ENCODE results near the gene RNF144B. TPM values are rescaled to one million over a fixed set of nuclear protein-coding genes. Genes with fewer than 3 reads are reported as not detected.

The RNF144B gene
- total RNA-seq, 2 donors from 2014 or later = 1.4 to 1.5 TPM

DNA sequence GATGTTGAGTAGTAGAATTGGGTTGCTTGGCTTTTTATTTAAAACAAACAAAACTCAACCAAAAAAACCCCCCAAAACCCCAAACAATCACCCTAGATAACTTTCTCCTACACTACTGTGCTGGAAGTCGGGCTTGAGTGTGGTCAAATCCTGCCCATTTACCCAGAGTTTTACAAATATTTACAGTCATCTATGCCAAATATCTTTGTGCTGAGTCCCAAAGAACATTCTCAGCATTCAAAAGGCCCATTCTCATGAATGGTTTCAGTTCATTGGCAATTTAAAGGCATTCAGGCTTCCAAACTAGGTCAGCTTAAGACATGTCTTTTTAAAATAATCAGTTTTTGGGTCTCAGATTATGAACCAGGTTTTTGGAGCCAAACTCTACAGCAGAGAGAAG lies 1.8 kb downstream of the RNF144B start:
- no peaks in the 10 kb centered on the region for H3K4me1 ChIP-seq (ENCODE audit: control insufficient read depth, insufficient read depth, low read length)
- no peaks in the 10 kb centered on the region for H3K36me3 Mint-ChIP-seq (ENCODE audit: low read depth)
- DNase-seq = no peak
- H3K27me3 Mint-ChIP-seq (ENCODE audit: insufficient read depth) = peaks cover 9% of the 10 kb centered on the region
- WGBS, 2 experiments (ENCODE audit: insufficient coverage in 1 of 2, insufficient read length in 1 of 2) = 80% methylated on average over 1 of the region's 1 CpG; no CpG with 5 or more reads in 1 of the 2 experiments
- H3K36me3 ChIP-seq (ENCODE audit: control insufficient read depth, insufficient read depth, low read length) = no peaks in the 10 kb centered on the region
- no peaks in the 10 kb centered on the region for H3K9me3 Mint-ChIP-seq
- TF ChIP-seq, protein P1, sequence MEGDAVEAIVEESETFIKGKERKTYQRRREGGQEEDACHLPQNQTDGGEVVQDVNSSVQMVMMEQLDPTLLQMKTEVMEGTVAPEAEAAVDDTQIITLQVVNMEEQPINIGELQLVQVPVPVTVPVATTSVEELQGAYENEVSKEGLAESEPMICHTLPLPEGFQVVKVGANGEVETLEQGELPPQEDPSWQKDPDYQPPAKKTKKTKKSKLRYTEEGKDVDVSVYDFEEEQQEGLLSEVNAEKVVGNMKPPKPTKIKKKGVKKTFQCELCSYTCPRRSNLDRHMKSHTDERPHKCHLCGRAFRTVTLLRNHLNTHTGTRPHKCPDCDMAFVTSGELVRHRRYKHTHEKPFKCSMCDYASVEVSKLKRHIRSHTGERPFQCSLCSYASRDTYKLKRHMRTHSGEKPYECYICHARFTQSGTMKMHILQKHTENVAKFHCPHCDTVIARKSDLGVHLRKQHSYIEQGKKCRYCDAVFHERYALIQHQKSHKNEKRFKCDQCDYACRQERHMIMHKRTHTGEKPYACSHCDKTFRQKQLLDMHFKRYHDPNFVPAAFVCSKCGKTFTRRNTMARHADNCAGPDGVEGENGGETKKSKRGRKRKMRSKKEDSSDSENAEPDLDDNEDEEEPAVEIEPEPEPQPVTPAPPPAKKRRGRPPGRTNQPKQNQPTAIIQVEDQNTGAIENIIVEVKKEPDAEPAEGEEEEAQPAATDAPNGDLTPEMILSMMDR (conservative IDR thresholded peaks at IDR 0.05) = no peak
- H3K4me3 ChIP-seq (ENCODE audit: low read length) = no peak overlapping the region
- no peaks in the 10 kb centered on the region for H3K9me3 ChIP-seq (ENCODE audit: control insufficient read depth, low read length)
- no peak overlapping the region for H3K4me3 Mint-ChIP-seq
- H3K9ac ChIP-seq (ENCODE audit: extremely low read depth, low read length, poor library complexity, severe bottlenecking) = no peak overlapping the region
- H3K27me3 ChIP-seq (ENCODE audit: control insufficient read depth, insufficient read depth, low read length, poor library complexity, severe bottlenecking) = peaks cover 18% of the 10 kb centered on the region
- no peak overlapping the region for H3K27ac ChIP-seq (ENCODE audit: low read depth, low read length)
- peaks cover 19% of the 10 kb centered on the region for H3K4me1 Mint-ChIP-seq
- no peak overlapping the region for H3K27ac Mint-ChIP-seq

DNA sequence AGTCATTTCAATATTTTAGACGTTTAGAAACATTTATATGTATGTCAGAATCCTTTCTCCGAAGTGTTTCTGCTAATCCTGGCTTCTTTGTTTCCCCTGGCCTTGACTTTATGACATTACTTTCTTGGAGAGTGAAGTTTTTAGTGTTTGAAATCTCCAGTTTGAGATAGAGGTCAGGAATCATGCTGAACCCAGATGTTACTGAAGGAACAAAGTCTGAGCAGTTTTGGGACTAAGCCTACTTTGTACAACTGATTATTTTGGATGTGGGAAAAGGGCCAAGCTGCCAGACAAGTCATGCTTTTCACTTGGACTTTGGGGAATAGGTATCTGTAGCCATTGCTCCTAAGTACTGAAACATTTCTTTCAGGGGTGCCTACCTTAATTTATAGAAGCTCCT lies 2.3 kb downstream of the RNF144B start:
- Histone ChIP-seq H3K4me3 (ENCODE audit: low read length) (no peak overlapping the region), H3K4me1 (ENCODE audit: control insufficient read depth, insufficient read depth, low read length) (no peaks in the 10 kb centered on the region), H3K36me3 (ENCODE audit: control insufficient read depth, insufficient read depth, low read length) (no peaks in the 10 kb centered on the region), H3K9ac (ENCODE audit: extremely low read depth, low read length, poor library complexity, severe bottlenecking) (no peak overlapping the region), H3K27ac (ENCODE audit: low read depth, low read length) (no peak overlapping the region), H3K9me3 (ENCODE audit: control insufficient read depth, low read length) (no peaks in the 10 kb centered on the region), H3K27me3 (ENCODE audit: control insufficient read depth, insufficient read depth, low read length, poor library complexity, severe bottlenecking) (peaks cover 18% of the 10 kb centered on the region)
- TF ChIP-seq, protein P1 (conservative IDR thresholded peaks at IDR 0.05) = no peak
- Mint-ChIP-seq H3K27ac (no peak overlapping the region), H3K4me3 (no peak overlapping the region), H3K9me3 (no peaks in the 10 kb centered on the region), H3K27me3 (ENCODE audit: insufficient read depth) (peaks cover 9% of the 10 kb centered on the region), H3K36me3 (ENCODE audit: low read depth) (no peaks in the 10 kb centered on the region), H3K4me1 (peaks cover 20% of the 10 kb centered on the region)
- no peak for DNase-seq
- 61% methylated on average over 2 of the region's 2 CpGs; no CpG with 5 or more reads in 1 of the 2 experiments for WGBS, 2 experiments (ENCODE audit: insufficient coverage in 1 of 2, insufficient read length in 1 of 2)

DNA sequence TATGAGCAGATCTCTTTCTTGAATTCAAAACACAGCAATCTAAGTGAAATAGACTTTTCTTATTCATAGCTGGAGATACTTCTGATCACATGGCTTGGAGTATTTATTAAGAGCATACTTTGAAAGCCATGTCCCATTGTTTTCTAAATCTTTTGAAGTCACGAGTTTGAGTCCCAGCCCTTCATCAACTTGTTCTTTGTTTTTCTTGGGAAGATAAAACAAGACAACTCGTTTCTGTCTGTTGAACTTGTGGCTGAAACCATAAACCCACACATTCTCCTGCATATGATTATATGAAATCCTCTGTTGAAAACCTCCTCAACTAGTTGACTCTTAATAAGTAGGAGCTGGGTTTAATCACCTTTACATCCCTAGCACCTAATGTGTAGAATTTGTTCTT lies 3.3 kb downstream of the RNF144B start:
- no peak overlapping the region for H3K4me3 Mint-ChIP-seq

More for the DNA sequence above, 3.3 kb downstream of the RNF144B start:
- Mint-ChIP-seq H3K36me3 (ENCODE audit: low read depth) (no peaks in the 10 kb centered on the region), H3K4me1 (peaks cover 30% of the 10 kb centered on the region), H3K9me3 (no peaks in the 10 kb centered on the region), H3K27ac (no peak overlapping the region), H3K27me3 (ENCODE audit: insufficient read depth) (peaks cover 9% of the 10 kb centered on the region)
- H3K27ac ChIP-seq (ENCODE audit: low read depth, low read length) = no peak overlapping the region
- TF ChIP-seq, protein P1 (conservative IDR thresholded peaks at IDR 0.05) = no peak
- no peak for DNase-seq
- no peak overlapping the region for H3K4me3 ChIP-seq (ENCODE audit: low read length)
- H3K9ac ChIP-seq (ENCODE audit: extremely low read depth, low read length, poor library complexity, severe bottlenecking) = no peak overlapping the region
- no peaks in the 10 kb centered on the region for H3K4me1 ChIP-seq (ENCODE audit: control insufficient read depth, insufficient read depth, low read length)
- H3K36me3 ChIP-seq (ENCODE audit: control insufficient read depth, insufficient read depth, low read length) = no peaks in the 10 kb centered on the region
- H3K27me3 ChIP-seq (ENCODE audit: control insufficient read depth, insufficient read depth, low read length, poor library complexity, severe bottlenecking) = peaks cover 18% of the 10 kb centered on the region
- H3K9me3 ChIP-seq (ENCODE audit: control insufficient read depth, low read length) = no peaks in the 10 kb centered on the region
- WGBS, 2 experiments (ENCODE audit: insufficient coverage in 1 of 2, insufficient read length in 1 of 2) = 75% methylated on average over 2 of the region's 2 CpGs; no CpG with 5 or more reads in 1 of the 2 experiments

Data from endodermal cell (in vitro differentiated cells).